CD4-positive, alpha-beta T cell (primary cell): ENCODE data around the gene P2RX5. TPM values are rescaled to one million over a fixed set of nuclear protein-coding genes. Genes with fewer than 3 reads are reported as not detected.
"Not testable (repeated sequence)": the region's sequence is repeated elsewhere in the genome, so short reads cannot be mapped to it uniquely, and the experiment has no call there.

Experiments
- ATAC-seq: fragments of 200-7000 bp; cut with Tn5 transposase; one replicate; pipeline ENCODE4 v1.10.0; 2022; ENCODE audit warnings: mild to moderate bottlenecking; ENCODE audit not compliant: poor library complexity
- CTCF ChIA-PET: fragments of 350-600 bp; sonication (Branson Sonifier 250); formaldehyde crosslinking; loops from one replicate; lab custom pipeline; 2021; ENCODE audit warnings: antibody characterized with exemption, inconsistent platforms; lab: Charles Lee
- POLR2A ChIA-PET: fragments of 350-600 bp; sonication (Branson Sonifier 250); formaldehyde crosslinking; loops from one replicate; lab custom pipeline; 2021; ENCODE audit warnings: antibody characterized with exemption, inconsistent platforms; lab: Charles Lee
- DNase-seq, 14 experiments: peaks; one replicate each; pipeline ENCODE4 v3.0.0-alpha.2; 2013 to 2020; ENCODE audit warnings: mixed read lengths in 2 of 14
- H3K27ac ChIP-seq, 2 donors: one replicate each; pipeline versions ENCODE4 v1.5.1 to v1.7.0; 2013; ENCODE audit warnings: low read length in 2 of 2, low read depth in 1 of 2, mild to moderate bottlenecking in 1 of 2
- H3K27me3 ChIP-seq, 2 experiments: 1 replicate in 1 of 2; 2 replicates in 1 of 2; pipeline versions ENCODE4 v1.6.1 to v1.7.0; 2013; ENCODE audit warnings: low read length in 2 of 2, control low read depth in 1 of 2, mild to moderate bottlenecking in 1 of 2, moderate library complexity in 1 of 2; ENCODE audit not compliant: insufficient read depth in 2 of 2, control insufficient read depth in 1 of 2
- H3K36me3 ChIP-seq: one replicate; pipeline ENCODE4 v1.6.1; 2013; ENCODE audit warnings: low read length, control low read depth; ENCODE audit not compliant: insufficient read depth
- H3K4me1 ChIP-seq: one replicate; pipeline ENCODE4 v1.6.1; 2013; ENCODE audit warnings: low read length, control low read depth; ENCODE audit not compliant: insufficient read depth
- H3K4me3 ChIP-seq: one replicate; pipeline ENCODE4 v1.5.1; 2013; ENCODE audit warnings: mild to moderate bottlenecking, low read length, moderate library complexity
- H3K9me3 ChIP-seq, 2 experiments: 1 replicate in 1 of 2; 2 replicates in 1 of 2; pipeline versions ENCODE4 v1.6.1 to v1.7.0; 2013; ENCODE audit warnings: low read length in 2 of 2, mild to moderate bottlenecking in 2 of 2, control low read depth in 1 of 2, moderate library complexity in 1 of 2; ENCODE audit not compliant: control insufficient read depth in 1 of 2, insufficient read depth in 1 of 2
- H3K27ac Mint-ChIP-seq: one replicate; pipeline ENCODE4 v1.8.0; 2020; ENCODE audit warnings: mixed read lengths
- H3K27me3 Mint-ChIP-seq: one replicate; pipeline ENCODE4 v1.8.0; 2021; ENCODE audit warnings: mixed read lengths
- H3K36me3 Mint-ChIP-seq: one replicate; pipeline ENCODE4 v1.8.0; 2021; ENCODE audit warnings: low read depth, mixed read lengths
- H3K4me1 Mint-ChIP-seq: one replicate; pipeline ENCODE4 v1.8.0; 2021; ENCODE audit warnings: low read depth, mixed read lengths
- H3K4me3 Mint-ChIP-seq: one replicate; pipeline ENCODE4 v1.8.0; 2020; ENCODE audit warnings: mild to moderate bottlenecking, mixed read lengths
- H3K9me3 Mint-ChIP-seq: one replicate; pipeline ENCODE4 v1.8.0; 2020; ENCODE audit warnings: mixed read lengths
- intact Hi-C, 2 experiments: fragments of 100-400 bp; cut with DNase I in 1 of 2; cut with micrococcal nuclease in 1 of 2; formaldehyde crosslinking; loops; one replicate each; pipeline versions ENCODE4 v1.15.1 to v1.9.0; 2023 to 2025; cut with DNase I, micrococcal nuclease
- total RNA-seq, 174 experiments: library from RNA in 2 of 174; stranded (reverse) in 2 of 174; gene quantifications; one replicate each; pipeline ENCODE4 v1.2.3 and lab custom pipeline; 2021 to 2026
- TF ChIP-seq, protein P1 (sequence below): fragments of 200-600 bp; IDR thresholded peaks from one replicate; pipeline ENCODE4 v1.8.0; 2022; ENCODE audit warnings: antibody characterized with exemption, mild to moderate bottlenecking

Gene P2RX5
- total RNA-seq, 2 experiments from 2014 or later: 14.3 to 16.0 TPM

DNA sequence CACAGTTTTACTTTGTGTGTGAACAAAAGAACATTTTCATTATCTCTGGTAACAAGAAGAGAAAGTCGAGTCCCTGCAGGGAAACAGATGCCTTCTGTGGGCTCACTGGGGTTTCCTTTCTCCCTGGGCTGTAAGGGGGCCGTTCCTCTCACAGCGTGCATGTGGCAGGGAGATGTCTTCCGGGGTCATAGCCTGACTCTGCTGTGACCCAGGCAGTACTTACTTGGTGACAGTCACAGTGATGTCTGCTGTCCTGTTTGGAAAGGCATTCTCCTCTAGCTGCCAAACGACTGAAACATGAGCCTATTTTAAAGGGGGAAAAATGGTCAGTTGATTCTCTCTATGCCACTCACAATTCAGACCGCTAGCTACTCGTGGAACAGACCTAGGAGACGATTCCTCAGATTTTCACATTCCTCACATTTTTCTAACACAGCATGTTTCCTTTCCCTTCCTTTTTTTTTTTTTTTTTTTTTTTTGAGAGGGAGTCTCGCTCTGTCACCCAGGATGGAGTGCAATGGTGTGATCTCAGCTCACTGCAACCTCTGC is 35.0 kb upstream of the P2RX5 start:
- intact Hi-C loops: loop anchor here (10.0 kb wide), 2 partner anchors 54 to 274 kb away; no protein-coding TSS in a partner anchor
- DNase-seq (no peak), ATAC-seq (no peak)
- Histone ChIP-seq H3K27ac (no peak overlapping the region), H3K27me3 (no peaks in the 10 kb centered on the region), H3K36me3 (no peaks in the 10 kb centered on the region), H3K9me3 (no peaks in the 10 kb centered on the region), H3K4me3 (no peak overlapping the region), H3K4me1 (no peaks in the 10 kb centered on the region)
- Mint-ChIP-seq H3K4me1 (no peaks in the 10 kb centered on the region), H3K27ac (no peak overlapping the region), H3K27me3 (no peaks in the 10 kb centered on the region), H3K4me3 (no peak overlapping the region), H3K36me3 (no peaks in the 10 kb centered on the region), H3K9me3 (no peaks in the 10 kb centered on the region)
- TF ChIP-seq, protein P1, sequence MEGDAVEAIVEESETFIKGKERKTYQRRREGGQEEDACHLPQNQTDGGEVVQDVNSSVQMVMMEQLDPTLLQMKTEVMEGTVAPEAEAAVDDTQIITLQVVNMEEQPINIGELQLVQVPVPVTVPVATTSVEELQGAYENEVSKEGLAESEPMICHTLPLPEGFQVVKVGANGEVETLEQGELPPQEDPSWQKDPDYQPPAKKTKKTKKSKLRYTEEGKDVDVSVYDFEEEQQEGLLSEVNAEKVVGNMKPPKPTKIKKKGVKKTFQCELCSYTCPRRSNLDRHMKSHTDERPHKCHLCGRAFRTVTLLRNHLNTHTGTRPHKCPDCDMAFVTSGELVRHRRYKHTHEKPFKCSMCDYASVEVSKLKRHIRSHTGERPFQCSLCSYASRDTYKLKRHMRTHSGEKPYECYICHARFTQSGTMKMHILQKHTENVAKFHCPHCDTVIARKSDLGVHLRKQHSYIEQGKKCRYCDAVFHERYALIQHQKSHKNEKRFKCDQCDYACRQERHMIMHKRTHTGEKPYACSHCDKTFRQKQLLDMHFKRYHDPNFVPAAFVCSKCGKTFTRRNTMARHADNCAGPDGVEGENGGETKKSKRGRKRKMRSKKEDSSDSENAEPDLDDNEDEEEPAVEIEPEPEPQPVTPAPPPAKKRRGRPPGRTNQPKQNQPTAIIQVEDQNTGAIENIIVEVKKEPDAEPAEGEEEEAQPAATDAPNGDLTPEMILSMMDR: no peak
- ChIA-PET POLR2A (no interaction called here), CTCF (no interaction called here)

DNA sequence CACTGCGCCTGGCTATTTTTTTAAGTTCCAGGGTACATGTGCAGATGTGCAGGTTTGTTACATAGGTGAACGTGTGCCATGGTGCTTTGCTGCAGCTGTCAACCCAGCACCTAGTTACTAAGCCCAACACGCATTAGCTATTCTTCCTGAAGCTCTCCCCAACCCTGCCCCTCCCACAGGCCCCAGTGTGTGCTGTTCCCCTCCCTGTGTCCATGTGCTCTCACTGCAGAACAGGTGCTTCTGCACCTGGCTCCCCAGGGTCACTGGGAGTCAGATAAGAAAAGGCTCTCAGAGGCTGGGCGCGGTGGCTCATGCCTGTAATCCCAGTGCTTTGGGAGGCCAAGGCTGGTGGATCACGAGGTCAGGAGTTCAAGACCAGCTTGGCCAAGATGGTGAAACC is 33.9 kb upstream of the P2RX5 start:
- H3K4me3 ChIP-seq: no peak overlapping the region
- intact Hi-C loops: loop anchor here (10.0 kb wide), 2 partner anchors 55 to 275 kb away; no protein-coding TSS in a partner anchor

DNA sequence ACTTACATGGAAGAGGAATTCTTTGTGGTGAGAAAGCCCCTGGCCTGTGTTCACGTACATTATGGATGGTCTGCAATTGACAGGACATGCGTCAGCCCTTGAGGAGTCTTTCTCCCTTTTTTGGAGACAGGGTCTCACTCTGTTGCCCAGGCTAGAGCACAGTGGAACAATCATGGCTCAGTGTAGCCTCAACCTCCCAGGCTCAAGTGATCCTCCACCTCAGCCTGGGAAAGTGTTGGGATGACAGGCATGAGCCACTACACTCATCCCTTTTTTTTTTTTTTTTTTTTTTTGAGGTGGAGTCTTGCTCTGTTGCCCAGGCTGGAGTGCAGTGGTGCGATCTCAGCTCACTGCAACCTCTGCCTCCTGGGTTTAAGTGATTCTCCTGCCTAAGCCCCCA is 32.1 kb upstream of the P2RX5 start:
- H3K4me3 Mint-ChIP-seq, ATAC-seq, H3K9me3 Mint-ChIP-seq, DNase-seq, H3K36me3 ChIP-seq, H3K27me3 ChIP-seq, H3K27ac Mint-ChIP-seq, H3K4me3 ChIP-seq, H3K36me3 Mint-ChIP-seq, H3K4me1 Mint-ChIP-seq, POLR2A ChIA-PET, intact Hi-C loops, H3K9me3 ChIP-seq, H3K27ac ChIP-seq, H3K27me3 Mint-ChIP-seq: not testable (repeated sequence)
- CTCF ChIA-PET: interaction anchor here (1.3 to 1.6 kb wide), 4 partner anchors 10 to 118 kb away, joined by 3 to 4 read pairs (median 4); partner anchors contain the start of gene NCBP3
- peaks cover 15% of the 10 kb centered on the region for H3K4me1 ChIP-seq

More for the DNA sequence above, 33.9 kb upstream of the P2RX5 start:
- ChIA-PET POLR2A (no interaction called here), CTCF (no interaction called here)
- DNase-seq (no peak), ATAC-seq (no peak)
- Histone ChIP-seq H3K9me3 (no peaks in the 10 kb centered on the region), H3K27me3 (no peaks in the 10 kb centered on the region), H3K27ac (no peak overlapping the region), H3K36me3 (no peaks in the 10 kb centered on the region), H3K4me1 (peaks cover under 1% of the 10 kb centered on the region)
- H3K27ac Mint-ChIP-seq: no peak overlapping the region
- H3K27me3 Mint-ChIP-seq: no peaks in the 10 kb centered on the region
- H3K9me3 Mint-ChIP-seq: no peaks in the 10 kb centered on the region
- H3K36me3 Mint-ChIP-seq: no peaks in the 10 kb centered on the region
- H3K4me3 Mint-ChIP-seq: no peak overlapping the region
- H3K4me1 Mint-ChIP-seq: no peaks in the 10 kb centered on the region
- TF ChIP-seq, protein P1: no peak

DNA sequence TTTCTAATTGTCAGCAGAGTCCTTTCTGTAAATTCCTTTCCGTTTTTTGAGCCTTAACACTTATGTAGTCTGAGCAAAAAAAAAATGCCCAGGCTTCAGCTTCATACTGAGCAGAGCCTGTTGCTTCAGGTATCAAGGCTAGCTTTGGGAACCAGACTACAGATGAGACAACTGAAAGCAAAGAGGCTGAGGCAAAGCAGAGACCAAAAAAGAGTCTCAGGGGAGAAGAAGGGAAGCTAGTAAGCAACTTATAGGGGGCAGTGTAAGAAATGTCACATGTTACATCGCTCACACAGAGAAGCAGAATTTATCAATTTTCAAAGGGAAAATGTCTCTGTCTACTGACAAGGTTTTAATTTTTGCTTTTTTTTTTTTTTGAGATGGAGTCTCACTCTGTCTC is 31.1 kb upstream of the P2RX5 start:
- peaks cover 15% of the 10 kb centered on the region for H3K36me3 Mint-ChIP-seq
- H3K27ac ChIP-seq: no peak overlapping the region

More for the DNA sequence above, 31.1 kb upstream of the P2RX5 start:
- intact Hi-C loops: no loop called here
- POLR2A ChIA-PET: interaction anchor here (0.6 kb wide), 1 partner anchor 758 kb away, joined by 3 read pairs; no protein-coding TSS in a partner anchor
- DNase-seq: no peak
- no peak overlapping the region for H3K27ac Mint-ChIP-seq
- ATAC-seq: no peak
- no peaks in the 10 kb centered on the region for H3K27me3 Mint-ChIP-seq
- no peak overlapping the region for H3K4me3 Mint-ChIP-seq
- CTCF ChIA-PET: interaction anchor here (0.7 to 2.0 kb wide), 5 partner anchors 10 to 119 kb away, joined by 3 to 10 read pairs (median 3); partner anchors contain the start of gene NCBP3
- peaks cover 12% of the 10 kb centered on the region for H3K4me1 Mint-ChIP-seq
- TF ChIP-seq, protein P1: no peak
- H3K9me3 Mint-ChIP-seq: no peaks in the 10 kb centered on the region
- H3K4me1 ChIP-seq: peaks cover 25% of the 10 kb centered on the region
- no peak overlapping the region for H3K4me3 ChIP-seq
- no peaks in the 10 kb centered on the region for H3K36me3 ChIP-seq
- no peaks in the 10 kb centered on the region for H3K9me3 ChIP-seq
- no peaks in the 10 kb centered on the region for H3K27me3 ChIP-seq
